ENCODE data around the gene ZNF93. TPM values are rescaled to one million over a fixed set of nuclear protein-coding genes. Genes with fewer than 3 reads are reported as not detected.

The ZNF93 gene
- total RNA-seq, 1 donor from 2014 or later: 15.8 TPM

GRCh38 chr19:19943848-19944582, 43.3 kb downstream of the ZNF93 start:
- H3K4me3 ChIP-seq (ENCODE audit: insufficient read depth, low read depth, low read length): no peak overlapping the region
- H3K9ac ChIP-seq (ENCODE audit: low read length): no peak overlapping the region
- DNase-seq (ENCODE audit: low read depth): no peak
- H3K4me1 ChIP-seq (ENCODE audit: insufficient read depth, low read length): no peaks in the 10 kb centered on the region
- no peak overlapping the region for H3K27ac ChIP-seq (ENCODE audit: low read depth, low read length)
- H3K9me3 ChIP-seq (ENCODE audit: insufficient read depth, low read depth, low read length): peaks cover 3% of the 10 kb centered on the region
- no peak overlapping the region for H3K27ac Mint-ChIP-seq (ENCODE audit: unreplicated experiment)
- TF ChIP-seq EZH2 (IDR thresholded peaks at IDR 0.05; ENCODE audit: insufficient read depth, low read length) (no peak), CTCF (IDR thresholded peaks at IDR 0.05; ENCODE audit: insufficient read depth, low read depth, low read length) (no peak)
- no peak overlapping the region for H3K4me3 Mint-ChIP-seq (ENCODE audit: unreplicated experiment)
- no peak overlapping the region for H2AFZ ChIP-seq (ENCODE audit: low read depth, low read length)
- H3K79me2 ChIP-seq (ENCODE audit: insufficient read depth, low read length): no peaks in the 10 kb centered on the region
- no peak overlapping the region for H3K4me2 ChIP-seq (ENCODE audit: low read length)
- no peaks in the 10 kb centered on the region for H3K36me3 ChIP-seq (ENCODE audit: insufficient read depth, low read length)
- H3K27me3 ChIP-seq (ENCODE audit: insufficient read depth, low read length): no peaks in the 10 kb centered on the region
- H3K4me1 Mint-ChIP-seq (ENCODE audit: low read depth, unreplicated experiment): no peaks in the 10 kb centered on the region
- H3K9me3 Mint-ChIP-seq (ENCODE audit: unreplicated experiment): peaks cover 7% of the 10 kb centered on the region
- no peaks in the 10 kb centered on the region for H4K20me1 ChIP-seq (ENCODE audit: insufficient read depth, low read length)
- FAIRE-seq: no peak
- no peaks in the 10 kb centered on the region for H3K27me3 Mint-ChIP-seq (ENCODE audit: low read depth, unreplicated experiment)
- H3K36me3 Mint-ChIP-seq (ENCODE audit: low read depth, unreplicated experiment): peaks cover 1% of the 10 kb centered on the region

GRCh38 chr19:19944583-19944880, 43.8 kb downstream of the ZNF93 start:
- Histone ChIP-seq H3K4me3 (ENCODE audit: insufficient read depth, low read depth, low read length) (no peak overlapping the region), H3K9ac (ENCODE audit: low read length) (no peak overlapping the region), H3K79me2 (ENCODE audit: insufficient read depth, low read length) (no peaks in the 10 kb centered on the region), H2AFZ (ENCODE audit: low read depth, low read length) (no peak overlapping the region), H3K4me2 (ENCODE audit: low read length) (no peak overlapping the region), H3K4me1 (ENCODE audit: insufficient read depth, low read length) (no peaks in the 10 kb centered on the region), H3K9me3 (ENCODE audit: insufficient read depth, low read depth, low read length) (peaks cover 4% of the 10 kb centered on the region), H4K20me1 (ENCODE audit: insufficient read depth, low read length) (no peaks in the 10 kb centered on the region), H3K27me3 (ENCODE audit: insufficient read depth, low read length) (no peaks in the 10 kb centered on the region), H3K36me3 (ENCODE audit: insufficient read depth, low read length) (no peaks in the 10 kb centered on the region), H3K27ac (ENCODE audit: low read depth, low read length) (no peak overlapping the region)
- Mint-ChIP-seq H3K4me3 (ENCODE audit: unreplicated experiment) (no peak overlapping the region), H3K27ac (ENCODE audit: unreplicated experiment) (no peak overlapping the region), H3K9me3 (ENCODE audit: unreplicated experiment) (peaks cover 7% of the 10 kb centered on the region), H3K36me3 (ENCODE audit: low read depth, unreplicated experiment) (peaks cover 1% of the 10 kb centered on the region), H3K4me1 (ENCODE audit: low read depth, unreplicated experiment) (no peaks in the 10 kb centered on the region), H3K27me3 (ENCODE audit: low read depth, unreplicated experiment) (no peaks in the 10 kb centered on the region)
- no peak for DNase-seq (ENCODE audit: low read depth)
- TF ChIP-seq EZH2 (IDR thresholded peaks at IDR 0.05; ENCODE audit: insufficient read depth, low read length) (no peak), CTCF (IDR thresholded peaks at IDR 0.05; ENCODE audit: insufficient read depth, low read depth, low read length) (no peak)
- FAIRE-seq: no peak

- Histone ChIP-seq H3K79me2 (ENCODE audit: insufficient read depth, low read length) (no peaks in the 10 kb centered on the region), H3K27me3 (ENCODE audit: insufficient read depth, low read length) (no peaks in the 10 kb centered on the region), H3K4me1 (ENCODE audit: insufficient read depth, low read length) (no peaks in the 10 kb centered on the region), H3K4me3 (ENCODE audit: insufficient read depth, low read depth, low read length) (no peak overlapping the region), H3K36me3 (ENCODE audit: insufficient read depth, low read length) (no peaks in the 10 kb centered on the region), H3K27ac (ENCODE audit: low read depth, low read length) (no peak overlapping the region), H4K20me1 (ENCODE audit: insufficient read depth, low read length) (no peaks in the 10 kb centered on the region), H3K4me2 (ENCODE audit: low read length) (no peak overlapping the region), H3K9me3 (ENCODE audit: insufficient read depth, low read depth, low read length) (peaks cover 4% of the 10 kb centered on the region), H2AFZ (ENCODE audit: low read depth, low read length) (no peak overlapping the region), H3K9ac (ENCODE audit: low read length) (no peak overlapping the region)
- TF ChIP-seq CTCF (IDR thresholded peaks at IDR 0.05; ENCODE audit: insufficient read depth, low read depth, low read length) (no peak), EZH2 (IDR thresholded peaks at IDR 0.05; ENCODE audit: insufficient read depth, low read length) (no peak)
- Mint-ChIP-seq H3K4me3 (ENCODE audit: unreplicated experiment) (no peak overlapping the region), H3K36me3 (ENCODE audit: low read depth, unreplicated experiment) (peaks cover 1% of the 10 kb centered on the region), H3K9me3 (ENCODE audit: unreplicated experiment) (peaks cover 7% of the 10 kb centered on the region), H3K4me1 (ENCODE audit: low read depth, unreplicated experiment) (no peaks in the 10 kb centered on the region), H3K27me3 (ENCODE audit: low read depth, unreplicated experiment) (no peaks in the 10 kb centered on the region), H3K27ac (ENCODE audit: unreplicated experiment) (no peak overlapping the region)
- no peak for DNase-seq (ENCODE audit: low read depth)
- no peak for FAIRE-seq
These were observed 45.5 kb downstream of the ZNF93 start for GRCh38 chr19:19946226-19946625.

Data from astrocyte (in vitro differentiated cells and primary cell).